CD4-positive, alpha-beta T cell treated with Interleukin-6 at 100 ng/mL for 8 hours (primary cell): ENCODE measurements around the gene SNCA.

Source experiments
- DNase-seq: peaks from one replicate; pipeline ENCODE4 v3.0.0-alpha.2; 2020; ENCODE audit warnings: mixed read lengths, low spot score

Gene SNCA

DNA sequence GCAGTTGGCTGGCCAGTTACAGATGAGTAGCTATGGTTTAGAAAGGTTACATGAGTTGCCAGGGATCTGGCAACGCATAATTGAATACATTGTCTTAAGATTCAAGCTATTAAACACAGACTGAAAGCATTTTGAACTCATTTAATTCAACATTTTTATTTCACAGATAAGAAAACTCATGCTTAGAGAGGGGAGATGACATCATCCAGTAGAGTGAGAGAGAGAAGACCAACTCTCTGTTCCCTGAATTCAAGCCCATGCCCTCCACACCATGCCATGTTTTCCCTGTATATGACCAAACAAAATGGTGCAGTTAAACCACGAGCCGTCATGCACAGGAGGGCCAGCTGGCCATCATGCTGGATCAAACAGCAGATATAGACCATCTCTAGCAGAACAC, 22.6 kb downstream of the SNCA start:
- DNase-seq, result no peak

DNA sequence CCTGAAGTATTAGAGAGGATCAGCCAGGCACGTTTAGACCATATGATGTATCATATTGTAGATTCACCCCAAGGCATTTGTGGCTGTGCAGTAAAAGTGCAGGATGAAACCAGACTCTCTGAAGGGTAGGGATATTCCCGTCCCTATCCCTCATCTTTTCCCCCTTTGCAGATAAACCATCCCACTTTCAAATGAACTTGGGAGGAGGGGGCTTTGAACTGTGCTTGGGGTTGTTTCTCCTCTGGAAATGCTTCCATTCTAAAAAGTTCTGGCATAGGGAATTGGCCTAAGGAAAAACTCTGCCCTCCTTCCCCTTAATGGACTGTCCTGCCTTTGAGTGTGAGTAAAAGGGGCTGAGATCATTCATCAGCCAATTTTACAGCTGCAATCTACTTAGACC, 23.8 kb downstream of the SNCA start:
- no peak for DNase-seq

DNA sequence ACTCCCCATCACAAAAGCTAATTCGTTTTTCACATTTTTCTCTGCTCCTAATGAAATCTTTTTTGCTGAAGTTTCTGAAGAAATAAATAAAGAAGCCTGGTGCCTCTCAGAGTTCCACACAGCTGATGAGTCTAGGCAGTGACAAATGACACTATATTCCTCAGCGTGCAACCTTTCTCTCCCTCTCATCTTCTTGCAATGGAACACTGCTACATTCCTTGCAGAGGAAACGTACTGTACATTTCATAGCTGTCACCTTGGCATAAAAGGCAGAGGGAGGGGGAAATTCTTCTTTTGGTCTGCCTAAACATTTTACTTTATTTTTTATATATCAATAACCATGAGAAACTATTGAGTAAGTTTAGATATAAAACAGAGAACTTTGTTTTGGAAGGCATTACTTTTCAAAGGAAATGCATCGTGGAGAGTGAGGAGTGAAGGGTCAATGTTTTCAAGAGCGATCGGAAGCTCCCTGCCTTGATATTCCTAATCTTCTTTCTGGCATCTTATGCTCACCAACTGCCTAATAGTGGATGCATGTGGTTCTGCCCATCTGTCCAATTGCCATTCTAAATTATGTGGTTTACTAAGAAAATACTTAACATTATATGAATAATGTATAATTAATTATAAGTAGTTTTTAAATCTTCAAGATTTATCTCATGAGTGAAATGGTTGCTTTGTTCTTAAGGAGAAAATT, 29.4 kb downstream of the SNCA start:
- DNase-seq, result no peak

- no peak for DNase-seq
Observed at GRCh38 chr4:89805297-89805696, 31.7 kb downstream of the SNCA start.

DNA sequence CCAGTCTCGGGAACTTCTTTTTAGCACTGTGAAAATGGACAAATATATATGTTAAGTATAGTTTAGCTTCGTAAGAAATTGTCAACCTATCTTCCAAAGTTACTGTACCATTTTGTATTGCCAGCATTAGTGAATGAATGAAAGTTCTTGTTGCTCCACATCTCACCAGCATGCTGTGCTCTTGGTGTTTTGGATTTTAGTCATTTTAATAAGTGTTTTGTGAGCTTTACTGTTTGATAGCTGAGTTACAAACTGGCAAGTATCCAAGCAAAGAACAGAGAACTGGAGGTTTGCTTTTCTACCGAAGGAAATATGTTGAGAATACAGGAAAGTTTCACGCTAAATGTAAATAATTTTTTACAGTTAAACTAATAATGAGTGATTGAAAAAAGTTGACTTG, 33.0 kb downstream of the SNCA start:
- DNase-seq, result no peak

DNA sequence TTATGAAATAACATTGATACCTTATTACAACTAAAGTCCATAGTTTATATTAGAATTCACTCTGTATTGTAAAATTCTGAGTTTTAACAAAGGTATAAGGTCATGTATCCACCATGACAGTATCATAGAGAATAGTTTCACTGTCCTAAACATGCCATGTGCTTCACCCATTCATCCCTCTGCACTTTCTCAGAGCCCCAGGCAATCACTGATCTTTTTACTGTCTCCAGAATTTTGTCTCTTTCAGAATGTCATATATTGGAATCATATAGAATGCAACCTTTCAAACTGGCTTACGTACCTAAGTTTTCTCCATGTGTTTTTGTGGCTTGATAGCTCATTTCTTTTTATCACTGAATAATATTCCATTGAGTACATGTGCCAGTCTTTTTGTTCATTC, 33.9 kb downstream of the SNCA start:
- no peak for DNase-seq

DNA sequence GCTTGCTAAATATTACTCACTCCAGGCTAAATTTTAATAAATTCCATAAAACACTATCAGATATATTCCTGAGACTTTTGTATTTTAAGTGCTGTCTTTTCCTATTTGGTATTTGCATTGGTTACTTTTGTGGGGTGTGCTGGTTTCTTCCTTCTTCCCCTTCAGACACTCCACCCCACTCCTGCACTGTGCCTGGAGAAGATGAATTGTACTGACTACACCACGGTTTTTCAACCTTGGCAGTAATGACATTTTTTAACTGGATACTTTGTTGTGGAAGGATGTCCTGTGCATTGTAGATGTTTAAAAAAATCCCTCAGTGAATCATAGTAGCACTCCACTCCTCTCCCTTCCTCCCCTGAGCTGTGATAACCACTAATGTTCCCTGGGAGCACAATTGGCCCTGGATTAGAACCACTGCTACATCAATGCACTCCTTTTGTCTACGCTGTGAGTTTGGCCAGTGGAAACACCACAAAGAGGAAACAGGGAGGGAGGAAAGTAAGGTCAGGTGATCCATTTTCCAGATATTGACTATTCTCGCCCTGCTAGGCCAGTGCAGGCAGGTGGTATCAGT, 36.3 kb downstream of the SNCA start:
- no peak for DNase-seq

GRCh38 chr4:89800012-89800516, 36.9 kb downstream of the SNCA start:
- DNase-seq, result no peak

GRCh38 chr4:89799071-89799470, 37.9 kb downstream of the SNCA start:
- no peak for DNase-seq

GRCh38 chr4:89797117-89797516, 39.8 kb downstream of the SNCA start:
- no peak for DNase-seq

DNA sequence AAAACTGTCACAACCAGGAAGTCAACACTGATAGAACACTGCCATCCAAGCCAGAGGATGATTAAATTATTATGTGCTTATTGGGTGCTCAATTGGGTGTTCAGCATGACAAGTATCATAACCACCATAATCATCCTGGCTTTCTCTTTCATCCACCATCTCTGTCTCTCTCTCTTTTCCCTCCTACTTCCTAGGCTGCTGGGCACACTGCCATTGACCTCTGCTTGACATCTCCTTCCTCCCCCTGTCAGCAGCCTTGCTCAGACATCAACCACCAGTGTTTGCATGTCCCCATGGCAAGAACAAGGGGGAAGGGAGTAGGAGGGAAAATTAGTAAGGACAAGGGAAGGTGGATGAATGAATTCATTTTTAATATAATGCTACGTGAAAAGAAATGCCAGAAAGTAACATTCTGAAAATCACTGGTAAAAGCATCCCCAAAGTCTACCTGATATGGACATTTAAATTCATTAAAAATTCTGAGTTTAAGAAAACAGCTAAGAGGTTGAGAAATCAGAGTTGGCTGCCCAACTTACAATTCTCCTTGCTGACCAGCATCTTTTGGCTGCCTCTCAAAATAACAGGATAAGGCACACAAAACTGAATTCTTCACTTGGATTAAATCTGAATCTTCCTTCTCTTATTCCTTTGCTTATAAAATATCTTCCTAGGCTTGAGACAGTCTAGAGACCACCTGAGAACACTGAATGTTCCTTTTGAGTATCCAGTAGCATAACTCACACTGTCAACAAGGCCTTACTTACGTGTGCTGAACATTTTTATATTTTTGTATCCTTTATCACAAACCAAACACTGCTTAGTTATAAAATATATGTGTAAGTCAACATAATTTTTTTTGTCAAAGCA, 48.5 kb downstream of the SNCA start:
- DNase-seq, result no peak

DNA sequence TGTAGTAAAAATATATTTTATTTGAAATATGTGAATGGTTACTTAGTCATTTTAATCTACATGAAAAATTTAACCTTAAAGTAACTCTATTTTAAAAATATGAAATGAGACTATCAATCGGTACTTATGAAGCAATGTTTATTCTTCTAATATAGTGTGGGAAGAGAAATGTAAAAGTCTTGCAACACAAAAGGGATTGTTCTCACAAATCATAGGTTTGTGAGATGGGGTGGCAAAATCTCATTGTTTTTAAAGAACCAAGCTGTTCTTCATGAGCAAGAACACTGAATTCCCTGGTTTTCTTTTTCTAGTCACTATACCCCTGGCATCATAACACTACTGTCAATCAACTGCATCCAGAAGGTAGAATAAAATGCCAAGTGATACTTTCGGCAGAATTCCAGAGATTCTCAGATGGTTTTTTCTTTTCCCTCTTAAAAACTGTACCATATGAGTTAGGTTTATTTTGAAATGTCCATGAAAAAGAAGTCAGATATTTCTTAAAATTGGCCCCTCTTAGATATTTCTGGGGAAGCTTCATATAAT, 52.2 kb downstream of the SNCA start:
- DNase-seq, result no peak

GRCh38 chr4:89781321-89781720, 55.6 kb downstream of the SNCA start:
- DNase-seq, result no peak

GRCh38 chr4:89773805-89774204, 63.2 kb downstream of the SNCA start:
- DNase-seq, result no peak

- no peak for DNase-seq
Observed at GRCh38 chr4:89769856-89770255, 67.1 kb downstream of the SNCA start.

- DNase-seq, result no peak
Observed at GRCh38 chr4:89767924-89768323, 69.0 kb downstream of the SNCA start.

DNA sequence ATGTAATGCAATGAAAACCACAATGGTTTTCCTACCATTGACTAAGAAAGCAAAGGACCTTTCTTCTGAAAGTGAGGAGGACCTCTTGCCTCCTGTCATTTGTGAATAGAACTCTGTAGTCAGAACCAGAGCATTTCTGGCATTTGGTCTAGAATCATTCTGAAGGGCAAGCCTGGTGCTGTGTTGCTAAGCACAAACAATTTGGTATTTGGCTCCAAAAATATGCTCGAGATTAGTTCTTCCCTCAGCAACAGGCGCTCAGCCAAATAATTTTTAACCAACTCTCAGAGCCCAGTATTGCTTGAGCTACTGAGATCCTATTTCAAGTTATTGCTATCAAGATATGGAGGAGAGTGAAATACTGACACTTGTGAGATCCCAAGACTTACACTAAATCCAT, 71.0 kb downstream of the SNCA start:
- no peak for DNase-seq

GRCh38 chr4:89765528-89765927, 71.4 kb downstream of the SNCA start:
- no peak for DNase-seq

DNA sequence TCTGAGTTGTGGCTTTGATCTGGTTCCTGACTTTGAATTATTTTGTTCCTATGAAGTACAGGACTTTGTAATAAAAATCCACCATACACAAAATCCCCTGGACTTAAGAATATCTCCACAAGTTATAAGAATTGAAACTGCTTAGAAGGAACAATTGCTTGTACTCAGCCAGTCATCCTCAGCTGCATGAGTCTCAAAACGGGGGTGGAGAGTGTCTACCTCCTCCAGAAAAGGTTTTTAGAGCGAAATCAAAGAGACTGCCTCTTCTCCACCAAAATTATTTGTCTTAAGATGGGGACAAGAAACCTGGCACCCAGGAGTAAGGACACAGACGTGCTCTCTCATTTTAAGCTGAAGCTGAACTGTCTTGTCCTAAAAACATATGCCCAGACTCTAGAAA, 74.7 kb downstream of the SNCA start:
- DNase-seq, result no peak

GRCh38 chr4:89759426-89759825, 77.5 kb downstream of the SNCA start:
- DNase-seq, result no peak

GRCh38 chr4:89757154-89757719, 79.7 kb downstream of the SNCA start:
- DNase-seq, result no peak

GRCh38 chr4:89755220-89755619, 81.7 kb downstream of the SNCA start:
- DNase-seq, result no peak
